Small intestine (tissue), 7 donors: Measurements from ENCODE around the gene UBE2QL1. TPM values are rescaled to one million over a fixed set of nuclear protein-coding genes. Genes with fewer than 3 reads are reported as not detected.

Experiments used
- DNase-seq, 2 donors: peaks; one replicate each; pipeline versions ENCODE4 v3.0.0 to v3.0.0-alpha.2; 2013
- FAIRE-seq: peaks from 2 replicates; lab custom pipeline; 2012; peaks lifted over from hg19 to GRCh38; lab: Jason Lieb, UNC
- H3K27ac ChIP-seq, 3 donors: one replicate each; pipeline ENCODE4 v1.5.1; 2013; ENCODE audit warnings: low read length in 2 of 3, mild to moderate bottlenecking in 2 of 3, control low read depth in 1 of 3, inconsistent platforms in 1 of 3, low read depth in 1 of 3, moderate library complexity in 1 of 3
- H3K27me3 ChIP-seq, 3 donors: one replicate each; pipeline ENCODE4 v1.6.1; 2013; ENCODE audit warnings: low read length in 3 of 3, inconsistent platforms in 1 of 3; ENCODE audit not compliant: control insufficient read depth in 3 of 3, insufficient read depth in 3 of 3
- H3K36me3 ChIP-seq, 3 donors: one replicate each; pipeline ENCODE4 v1.6.1; 2013; ENCODE audit warnings: low read length in 3 of 3, inconsistent platforms in 1 of 3, low read depth in 1 of 3, mild to moderate bottlenecking in 1 of 3, moderate library complexity in 1 of 3; ENCODE audit not compliant: control insufficient read depth in 3 of 3, insufficient read depth in 2 of 3
- H3K4me1 ChIP-seq, 3 donors: one replicate each; pipeline ENCODE4 v1.6.1; 2013; ENCODE audit warnings: low read length in 2 of 3, inconsistent platforms in 1 of 3, low read depth in 1 of 3, mild to moderate bottlenecking in 1 of 3, moderate library complexity in 1 of 3; ENCODE audit not compliant: control insufficient read depth in 3 of 3, insufficient read depth in 2 of 3
- H3K4me3 ChIP-seq, 3 donors: one replicate each; pipeline ENCODE4 v1.5.1; 2013; ENCODE audit warnings: low read length in 3 of 3, control low read depth in 1 of 3, inconsistent platforms in 1 of 3, low read depth in 1 of 3, mild to moderate bottlenecking in 1 of 3, moderate library complexity in 1 of 3
- H3K9me3 ChIP-seq, 2 donors: one replicate each; pipeline ENCODE4 v1.6.1; 2013; ENCODE audit warnings: low read depth in 1 of 2, low read length in 1 of 2; ENCODE audit not compliant: control insufficient read depth in 2 of 2, insufficient read depth in 1 of 2
- WGBS, 3 donors: extraction: QIAGEN DNeasy Blood & Tissue Kit; methylation state at CpG; one replicate each; pipeline ENCODE4 v1.1.7; 2013; 5-methylcytosine and 5-hydroxymethylcytosine counted together
- polyA plus RNA-seq, 4 donors: library from polyadenylated mRNA; stranded (reverse) in 3 of 4; unstranded in 1 of 4; fragments of 200-250 nt in 3 of 4; fragments of 120-200 nt in 1 of 4; gene quantifications; one replicate each; pipeline versions ENCODE4 v1.2.1 to v1.2.3, GENCODE V29; 2013
- donor health status: healthy with polysubstance abuse.
- donor health status: control.
- donor health status: control.
- donor health status: Bipolar disorder and iron deficiency.
- donor health status: healthy.

UBE2QL1 gene
- polyA plus RNA-seq, 4 donors, result 0.27 to 0.75 (median 0.45) TPM; not detected in 1

DNA sequence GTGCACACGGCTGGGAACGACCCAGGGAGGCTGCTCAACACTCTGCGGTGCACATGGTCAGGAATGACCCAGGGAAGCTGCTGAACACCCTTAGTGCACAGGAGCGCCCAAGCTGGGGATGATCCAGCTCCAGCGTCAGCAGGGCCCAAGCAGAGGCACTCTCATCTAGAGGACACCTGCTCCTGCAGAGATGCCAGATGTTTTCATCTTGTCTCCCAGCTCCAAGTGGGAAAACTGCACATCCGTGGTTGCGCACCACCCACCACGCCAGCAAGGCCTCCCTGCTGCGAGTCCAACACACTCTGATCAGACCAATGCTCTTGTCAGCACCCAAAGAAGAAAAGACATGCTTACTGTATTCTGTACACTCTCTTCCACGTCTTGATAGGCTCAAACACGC lies 34.1 kb downstream of the UBE2QL1 start:
- FAIRE-seq (no peak), DNase-seq (no peak)
- no peak overlapping the region for H3K27ac ChIP-seq
- H3K4me1 ChIP-seq, result no peaks in the 10 kb centered on the region
- H3K36me3 ChIP-seq, result no peaks in the 10 kb centered on the region
- H3K9me3 ChIP-seq, result no peaks in the 10 kb centered on the region
- H3K4me3 ChIP-seq, result no peak overlapping the region
- H3K27me3 ChIP-seq, result no peaks in the 10 kb centered on the region
- WGBS, 3 donors, result 85 to 92% (median 85%) methylated on average over 11 of the region's 11 CpGs

DNA sequence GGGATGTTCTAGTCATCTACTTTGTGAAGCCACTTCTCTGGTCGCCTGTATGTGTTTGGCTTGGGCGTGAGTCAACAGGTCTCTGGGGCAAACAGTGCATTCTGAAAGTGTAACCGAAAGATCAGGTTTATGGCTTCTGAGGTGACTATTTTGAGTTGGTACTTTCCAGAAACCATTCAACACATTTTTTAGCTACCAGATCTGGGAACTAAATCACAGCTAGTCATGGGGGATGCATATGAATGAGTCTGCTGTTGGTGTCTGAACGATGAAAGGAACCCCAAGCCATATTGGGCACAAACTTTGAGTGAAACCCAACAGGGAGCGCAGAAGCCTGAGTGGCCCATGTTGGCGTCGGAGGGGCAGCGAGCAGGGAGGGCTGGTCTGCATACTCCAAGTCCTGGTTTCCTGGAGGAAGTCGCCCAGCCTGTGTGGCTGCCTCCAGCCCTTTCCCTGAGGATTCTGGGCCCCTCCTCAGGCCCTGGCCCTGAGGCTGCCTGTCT lies 35.3 kb downstream of the UBE2QL1 start:
- FAIRE-seq, result no peak
- H3K27ac ChIP-seq, result peak overlapping the region in 1 of 3 donors; percentile 77
- WGBS, 3 donors, result 76 to 82% (median 80%) methylated on average over 9 of the region's 9 CpGs

DNA sequence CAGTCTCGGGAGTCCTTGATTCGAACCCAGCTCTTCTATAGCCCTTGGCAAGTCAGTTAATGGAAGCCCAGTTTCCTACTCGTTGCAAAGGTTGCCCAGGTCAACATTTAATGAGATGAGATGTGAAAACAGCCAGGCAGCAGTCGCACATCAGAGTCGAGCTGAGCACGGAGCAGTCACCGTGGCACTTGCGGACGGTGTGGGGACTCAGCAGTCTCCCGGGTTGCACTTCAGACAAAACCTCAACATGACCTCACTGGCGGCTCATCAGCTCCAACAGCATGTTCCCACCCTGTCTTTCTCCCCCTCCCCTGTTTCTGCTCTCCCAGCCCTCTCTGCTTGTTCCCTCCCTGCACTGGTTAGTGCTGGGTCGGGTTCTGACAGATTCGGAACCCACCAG lies 35.8 kb downstream of the UBE2QL1 start:
- H3K27ac ChIP-seq, result peak overlapping the region in 1 of 3 donors; percentile 75
- 79 to 83% (median 79%) methylated on average over 13 of the region's 13 CpGs for WGBS, 3 donors
- no peaks in the 10 kb centered on the region for H3K36me3 ChIP-seq
- FAIRE-seq, result no peak
- no peaks in the 10 kb centered on the region for H3K9me3 ChIP-seq
- H3K4me1 ChIP-seq, result no peaks in the 10 kb centered on the region
- no peak overlapping the region for H3K4me3 ChIP-seq
- no peaks in the 10 kb centered on the region for H3K27me3 ChIP-seq
- no peak for DNase-seq

More for the DNA sequence above, 35.3 kb downstream of the UBE2QL1 start:
- no peak overlapping the region for H3K4me3 ChIP-seq
- no peak for DNase-seq
- no peaks in the 10 kb centered on the region for H3K27me3 ChIP-seq
- H3K9me3 ChIP-seq, result no peaks in the 10 kb centered on the region
- no peaks in the 10 kb centered on the region for H3K36me3 ChIP-seq
- H3K4me1 ChIP-seq, result no peaks in the 10 kb centered on the region

DNA sequence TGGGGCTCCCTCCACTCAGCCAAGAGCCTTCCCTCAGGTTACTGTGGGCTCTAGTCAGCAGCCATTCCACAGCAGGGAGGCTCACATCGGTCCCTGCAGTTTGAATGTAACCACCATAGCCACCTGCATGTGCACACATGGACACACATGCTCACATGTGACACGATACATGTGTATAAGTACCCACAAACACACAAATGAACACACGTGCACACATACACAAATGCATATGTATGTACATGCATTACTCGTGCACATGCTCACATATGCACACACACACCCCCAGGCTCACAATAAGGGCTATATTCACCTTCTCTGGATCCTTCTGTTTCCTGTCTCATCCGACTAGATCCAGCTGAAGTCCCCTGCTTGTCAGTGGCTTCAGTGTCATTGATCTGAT lies 36.2 kb downstream of the UBE2QL1 start:
- 74 to 81% (median 75%) methylated on average over 5 of the region's 5 CpGs for WGBS, 3 donors
- H3K4me1 ChIP-seq, result no peaks in the 10 kb centered on the region
- no peak overlapping the region for H3K4me3 ChIP-seq
- DNase-seq, result no peak
- no peak for FAIRE-seq
- H3K36me3 ChIP-seq, result no peaks in the 10 kb centered on the region
- peak overlapping the region in 1 of 3 donors; percentile 75 for H3K27ac ChIP-seq
- H3K27me3 ChIP-seq, result no peaks in the 10 kb centered on the region
- H3K9me3 ChIP-seq, result no peaks in the 10 kb centered on the region

DNA sequence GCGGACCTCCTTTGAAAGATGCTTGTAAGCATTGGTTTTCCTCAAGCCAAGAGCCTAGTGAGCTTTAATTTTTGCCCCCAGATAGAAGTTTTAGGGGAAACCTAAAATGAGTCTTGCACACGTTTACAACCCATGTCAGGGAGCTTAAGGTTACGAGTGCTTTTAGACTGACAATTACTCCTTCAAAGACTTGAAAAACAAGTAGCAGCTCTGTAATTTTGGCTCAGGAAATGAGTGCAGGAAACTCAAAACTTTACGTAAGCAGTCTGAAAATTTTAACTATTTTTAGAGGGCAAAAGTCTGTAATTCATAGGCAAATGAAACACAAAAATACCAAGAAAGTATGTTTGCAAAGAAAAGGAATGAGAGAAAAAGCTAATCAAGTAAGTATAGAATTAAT lies 36.8 kb downstream of the UBE2QL1 start:
- no peaks in the 10 kb centered on the region for H3K36me3 ChIP-seq
- no peaks in the 10 kb centered on the region for H3K9me3 ChIP-seq
- no peaks in the 10 kb centered on the region for H3K27me3 ChIP-seq
- FAIRE-seq (no peak), DNase-seq (no peak)
- H3K4me3 ChIP-seq, result no peak overlapping the region
- 49 to 73% (median 58%) methylated on average over 4 of the region's 4 CpGs for WGBS, 3 donors
- H3K27ac ChIP-seq, result no peak overlapping the region
- H3K4me1 ChIP-seq, result no peaks in the 10 kb centered on the region

DNA sequence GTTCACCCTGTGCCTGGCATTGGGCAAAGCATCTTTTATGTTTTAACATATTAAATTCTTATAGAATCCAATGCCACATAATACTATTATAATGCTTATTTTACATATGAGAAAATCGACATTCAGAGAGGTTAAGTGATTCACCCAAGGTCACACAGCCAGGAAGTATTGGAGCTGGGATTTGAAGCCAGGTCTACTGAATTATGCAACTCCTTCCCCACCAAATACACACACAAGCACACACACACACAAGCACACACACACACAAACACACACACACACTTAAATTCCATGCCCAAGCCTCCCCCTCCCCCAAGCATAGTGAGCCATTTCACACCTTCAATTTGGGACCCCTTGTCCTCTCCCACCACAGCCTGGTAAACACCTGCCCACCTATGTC lies 37.4 kb downstream of the UBE2QL1 start:
- WGBS, 3 donors, result 72 to 84% (median 78%) methylated on average over 1 of the region's 1 CpG

DNA sequence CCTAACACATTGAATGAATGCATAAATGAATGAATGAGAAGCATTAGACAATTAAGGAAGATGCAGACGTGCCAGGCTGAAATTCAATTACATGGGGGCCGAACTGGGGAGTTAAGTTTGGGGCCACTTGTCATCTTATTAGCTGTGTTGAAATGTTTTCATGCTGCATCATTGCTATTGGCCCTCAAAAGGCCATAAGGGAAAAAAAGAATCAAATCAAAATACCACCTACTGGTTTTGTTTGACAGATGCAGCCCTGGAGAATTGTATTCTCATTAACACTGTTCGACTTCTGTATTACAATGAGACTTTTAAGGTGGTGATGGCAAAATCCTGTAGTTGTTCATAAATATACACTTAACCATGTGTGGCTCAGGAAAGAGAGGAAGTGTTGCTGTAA lies 38.4 kb downstream of the UBE2QL1 start:
- no peak overlapping the region for H3K27ac ChIP-seq
- no peaks in the 10 kb centered on the region for H3K36me3 ChIP-seq
- 46 to 64% (median 57%) methylated on average over 3 of the region's 3 CpGs for WGBS, 3 donors
- no peak for FAIRE-seq
- H3K9me3 ChIP-seq, result no peaks in the 10 kb centered on the region
- H3K27me3 ChIP-seq, result no peaks in the 10 kb centered on the region
- H3K4me3 ChIP-seq, result no peak overlapping the region
- H3K4me1 ChIP-seq, result no peaks in the 10 kb centered on the region
- DNase-seq, result no peak

More for the DNA sequence above, 37.4 kb downstream of the UBE2QL1 start:
- no peak for DNase-seq
- Histone ChIP-seq H3K36me3 (no peaks in the 10 kb centered on the region), H3K4me3 (no peak overlapping the region), H3K27ac (peak overlapping the region in 1 of 3 donors; percentile 11), H3K4me1 (no peaks in the 10 kb centered on the region), H3K9me3 (no peaks in the 10 kb centered on the region), H3K27me3 (no peaks in the 10 kb centered on the region)
- no peak for FAIRE-seq

DNA sequence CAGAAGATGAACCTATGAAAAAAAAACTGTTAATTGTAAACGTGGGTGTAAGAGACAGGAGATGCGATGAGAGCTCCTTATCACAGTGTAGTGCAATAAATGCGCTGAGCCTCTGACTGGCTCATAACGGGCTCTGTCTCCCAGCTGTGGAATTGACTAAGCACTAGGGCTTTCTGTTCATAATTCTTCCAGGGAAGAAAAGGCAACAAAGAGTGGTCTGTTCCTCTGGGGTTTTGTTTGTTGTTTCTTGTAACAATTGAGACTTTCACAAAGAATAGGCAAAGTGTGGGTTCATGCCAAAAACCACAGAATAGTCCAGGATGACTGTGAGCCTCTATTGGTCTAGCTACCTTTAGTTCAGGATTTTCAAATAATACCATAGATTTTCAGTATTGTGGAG lies 39.4 kb downstream of the UBE2QL1 start:
- Histone ChIP-seq H3K27me3 (no peaks in the 10 kb centered on the region), H3K4me3 (no peak overlapping the region), H3K36me3 (no peaks in the 10 kb centered on the region), H3K27ac (no peak overlapping the region), H3K9me3 (no peaks in the 10 kb centered on the region), H3K4me1 (no peaks in the 10 kb centered on the region)
- 5 to 33% (median 13%) methylated on average over 4 of the region's 4 CpGs for WGBS, 3 donors
- no peak for FAIRE-seq
- no peak for DNase-seq

DNA sequence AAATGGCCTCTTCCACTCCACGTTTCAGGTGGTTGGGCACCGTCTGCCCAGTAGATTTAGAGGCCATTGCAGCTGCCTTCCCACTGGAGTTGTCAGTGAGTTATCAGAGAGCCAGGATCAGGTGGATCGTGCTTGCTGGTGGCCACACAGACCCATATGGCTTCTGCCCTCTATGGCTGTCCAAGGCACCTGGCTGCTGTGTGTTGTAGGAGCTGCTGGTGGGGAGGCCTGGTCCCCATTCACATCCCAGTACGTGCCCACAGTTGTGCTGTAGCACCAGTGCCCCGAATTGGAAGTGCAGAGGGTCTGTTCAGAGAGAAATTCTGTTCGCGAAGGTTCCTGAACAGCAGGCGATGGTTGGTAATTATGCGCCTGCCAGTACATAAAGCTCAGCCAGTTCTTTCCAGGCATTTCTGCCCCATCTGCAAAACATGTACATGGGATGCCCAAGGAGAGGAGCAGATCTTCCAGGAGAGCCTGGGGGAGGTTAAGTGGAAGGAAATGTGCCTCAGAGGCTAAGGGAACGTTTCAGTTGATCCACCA lies 41.1 kb downstream of the UBE2QL1 start:
- Histone ChIP-seq H3K4me1 (no peaks in the 10 kb centered on the region), H3K4me3 (no peak overlapping the region), H3K27ac (no peak overlapping the region), H3K9me3 (no peaks in the 10 kb centered on the region), H3K36me3 (no peaks in the 10 kb centered on the region), H3K27me3 (no peaks in the 10 kb centered on the region)
- DNase-seq, result no peak
- WGBS, 3 donors, result 74 to 83% (median 82%) methylated on average over 10 of the region's 10 CpGs
- no peak for FAIRE-seq
